ENCODE measurements around the gene SDK2.
"Not testable (repeated sequence)": the region's sequence is repeated elsewhere in the genome, so short reads cannot be mapped to it uniquely, and the experiment has no call there.

The SDK2 gene

GRCh38 chr17:73318427-73318813, 325.8 kb downstream of the SDK2 start:
- DNase-seq (ENCODE audit: low spot score) = no peak

GRCh38 chr17:73317513-73318426, 326.5 kb downstream of the SDK2 start:
- DNase-seq (ENCODE audit: low spot score) = no peak

GRCh38 chr17:73316919-73317505, 327.2 kb downstream of the SDK2 start:
- no peak for DNase-seq (ENCODE audit: low spot score)

GRCh38 chr17:73315471-73315870, 328.8 kb downstream of the SDK2 start:
- DNase-seq (ENCODE audit: low spot score) = no peak

- no peak for DNase-seq (ENCODE audit: low spot score)
Observed at GRCh38 chr17:73313526-73314127, 330.6 kb downstream of the SDK2 start.

GRCh38 chr17:73312887-73313286, 331.4 kb downstream of the SDK2 start:
- DNase-seq (ENCODE audit: low spot score) = not testable (repeated sequence)

GRCh38 chr17:73311781-73312641, 332.2 kb downstream of the SDK2 start, which contains the start of gene CDC42EP4:
TSS of gene CDC42EP4 (minus strand) at chr17:73312001. CDS start at chr17:73286500, 25,501 bp downstream.
- peak; percentile 96 for DNase-seq (ENCODE audit: low spot score)

GRCh38 chr17:73311428-73311780, 332.8 kb downstream of the SDK2 start:
- no peak for DNase-seq (ENCODE audit: low spot score)

GRCh38 chr17:73309727-73310596, 334.3 kb downstream of the SDK2 start:
- peak; percentile 23 for DNase-seq (ENCODE audit: low spot score)

- DNase-seq (ENCODE audit: low spot score) = not testable (repeated sequence)
Observed at GRCh38 chr17:73308959-73309358, 335.3 kb downstream of the SDK2 start.

- DNase-seq (ENCODE audit: low spot score) = peak; percentile 89
Observed at GRCh38 chr17:73308017-73308823, 336.0 kb downstream of the SDK2 start.

- DNase-seq (ENCODE audit: low spot score) = peak; percentile 35
Observed at GRCh38 chr17:73307130-73307529, 337.1 kb downstream of the SDK2 start.

- DNase-seq (ENCODE audit: low spot score) = no peak
Observed at GRCh38 chr17:73305845-73306836, 338.1 kb downstream of the SDK2 start.

- DNase-seq (ENCODE audit: low spot score) = peak; percentile 85
Observed at GRCh38 chr17:73304971-73305812, 339.1 kb downstream of the SDK2 start.

GRCh38 chr17:73304438-73304837, 339.8 kb downstream of the SDK2 start:
- DNase-seq (ENCODE audit: low spot score) = no peak

- no peak for DNase-seq (ENCODE audit: low spot score)
Observed at GRCh38 chr17:73302189-73302588, 342.1 kb downstream of the SDK2 start.

GRCh38 chr17:73301369-73301768, 342.9 kb downstream of the SDK2 start:
- DNase-seq (ENCODE audit: low spot score) = no peak

- no peak for DNase-seq (ENCODE audit: low spot score)
Observed at GRCh38 chr17:73300392-73300791, 343.9 kb downstream of the SDK2 start.

Measured in kidney tubule cell (primary cell).